GM12801 (cell line): ENCODE measurements around the gene MAST4.

ENCODE experiments used
- CTCF ChIP-seq: IDR thresholded peaks from one replicate; pipeline ENCODE4 v1.5.1; 2011; ENCODE audit warnings: control low read depth; ENCODE audit not compliant: insufficient read length; ENCODE audit errors: extremely low read depth

The MAST4 gene

GRCh38 chr5:67189931-67190330, 593.7 kb downstream of the MAST4 start:
- TF ChIP-seq CTCF, result no peak

- no peak for TF ChIP-seq CTCF
Measured at GRCh38 chr5:67190410-67190809, 594.2 kb downstream of the MAST4 start.

- no peak for TF ChIP-seq CTCF
Measured at GRCh38 chr5:67190861-67191260, 594.7 kb downstream of the MAST4 start.

GRCh38 chr5:67192719-67193438, 596.7 kb downstream of the MAST4 start:
- TF ChIP-seq CTCF, result no peak

- no peak for TF ChIP-seq CTCF
Measured at GRCh38 chr5:67193439-67193807, 597.2 kb downstream of the MAST4 start.

GRCh38 chr5:67194166-67194565, 598.0 kb downstream of the MAST4 start:
- TF ChIP-seq CTCF, result no peak

GRCh38 chr5:67195406-67196275, 599.4 kb downstream of the MAST4 start:
- no peak for TF ChIP-seq CTCF
